NCI-H446 (cell line): ENCODE results near the gene TMEM255B.

Source experiments
- DNase-seq, 2 experiments: peaks; one replicate each; lab custom pipeline; 2025; lab: John Stamatoyannopoulos, UW

TMEM255B gene

GRCh38 chr13:113768018-113768905 lies 9.2 kb downstream of the TMEM255B start:
- DNase-seq: no peak

DNA sequence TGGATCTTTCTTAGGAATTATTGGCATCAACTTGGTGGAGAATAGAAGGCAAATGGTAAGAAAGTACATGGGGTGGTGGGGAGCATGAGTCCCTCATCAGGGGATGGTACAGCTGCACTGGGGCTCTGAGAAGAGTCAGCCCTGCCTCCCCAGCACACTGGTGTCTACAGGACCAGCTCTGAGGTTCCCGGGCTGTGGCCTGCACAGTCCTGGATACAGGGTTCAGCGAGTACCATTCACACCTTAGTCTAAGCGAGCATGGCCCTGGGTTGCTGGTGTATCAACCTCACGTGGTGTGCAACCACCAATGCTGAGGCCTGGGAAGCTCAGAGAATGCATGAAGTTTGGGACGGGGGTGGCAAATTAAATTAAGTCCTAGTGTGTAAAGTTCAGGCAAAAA lies 10.1 kb downstream of the TMEM255B start:
- DNase-seq: no peak

DNA sequence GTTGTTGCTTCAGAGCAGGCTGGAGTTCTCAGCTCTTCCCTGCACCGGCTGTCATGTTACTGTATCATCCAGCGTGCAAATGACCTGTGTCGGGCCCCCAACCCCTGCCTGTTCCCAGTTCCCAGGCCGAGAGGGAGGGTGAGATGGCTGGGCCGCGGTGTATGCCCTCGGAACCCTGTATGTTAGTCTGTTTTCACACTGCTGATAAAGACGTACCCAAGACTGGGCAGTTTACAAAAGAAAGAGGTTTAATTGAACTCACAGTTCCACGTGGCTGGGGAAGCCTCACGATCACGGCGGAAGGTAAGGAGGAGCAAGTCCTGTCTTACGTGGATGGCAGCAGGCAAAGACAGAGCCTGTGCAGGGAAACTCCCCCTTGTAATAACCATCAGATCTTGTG lies 10.9 kb downstream of the TMEM255B start:
- DNase-seq: no peak

DNA sequence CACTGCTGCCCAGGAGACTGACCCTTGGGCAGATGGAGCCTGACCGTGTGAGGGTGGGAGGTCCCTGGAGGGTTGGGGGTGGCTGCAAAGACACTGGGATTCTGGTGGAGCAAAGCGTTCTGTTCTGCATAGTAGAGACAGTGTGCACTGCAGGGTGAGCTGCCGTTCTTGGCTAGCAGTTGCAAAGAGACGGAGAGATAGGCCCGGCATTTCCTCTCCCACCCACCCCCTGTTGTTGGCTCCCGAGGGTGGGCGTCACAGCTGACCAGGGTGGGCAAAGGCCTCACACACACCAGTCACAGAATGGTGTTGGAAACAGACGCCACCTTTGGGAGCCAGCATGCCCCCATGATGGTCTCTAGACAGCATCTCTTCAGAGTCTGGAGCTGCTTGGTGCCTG lies 11.4 kb downstream of the TMEM255B start:
- no peak for DNase-seq

DNA sequence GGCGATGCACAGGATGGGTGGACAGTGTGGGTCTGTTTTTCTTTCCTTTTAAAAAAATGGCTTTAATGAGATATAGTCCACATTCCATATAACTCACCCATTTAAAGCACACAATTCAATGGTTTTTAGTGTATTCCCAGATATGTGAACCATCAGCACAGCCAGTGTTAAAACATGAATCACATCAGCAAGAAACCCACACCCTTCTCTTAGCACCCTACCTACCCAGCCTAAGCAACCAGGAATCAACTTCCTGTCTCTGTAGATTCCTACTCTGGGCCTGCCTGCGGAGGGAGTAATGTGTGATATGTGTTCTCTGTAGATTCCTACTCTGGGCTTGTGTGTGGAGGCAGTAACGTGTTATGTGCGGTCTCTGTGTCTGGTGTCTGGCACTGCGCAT lies 11.9 kb downstream of the TMEM255B start:
- DNase-seq: no peak

DNA sequence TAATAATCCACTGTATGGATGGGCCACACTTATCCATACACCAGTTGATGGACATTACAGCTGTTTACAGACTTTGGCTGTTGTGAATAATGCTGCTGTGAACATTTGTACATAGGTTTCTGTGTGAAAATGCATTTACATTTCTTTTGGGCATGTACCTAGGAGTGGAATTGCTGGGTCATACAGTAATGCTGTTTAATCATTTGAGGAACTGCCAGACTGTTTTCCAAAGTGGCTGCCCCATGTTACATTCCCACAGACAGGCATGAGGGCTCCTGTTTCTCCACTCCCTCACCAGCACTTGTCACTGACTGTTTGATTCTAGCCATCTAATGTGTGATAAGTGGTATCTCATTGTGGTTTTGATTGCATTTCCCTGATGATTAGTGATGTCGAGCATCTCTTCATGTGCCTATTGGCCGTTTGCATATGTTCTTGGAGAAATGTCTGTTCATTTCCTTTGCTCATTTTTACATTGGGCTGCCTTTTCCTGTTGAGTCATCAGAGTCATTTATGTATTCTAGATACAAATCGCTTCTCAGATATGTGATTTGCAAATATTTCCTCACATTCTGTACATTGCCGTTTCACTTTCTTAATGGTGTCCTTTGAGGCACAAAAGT lies 12.8 kb downstream of the TMEM255B start:
- DNase-seq: no peak

GRCh38 chr13:113774177-113775107 lies 15.4 kb downstream of the TMEM255B start:
- no peak for DNase-seq

- DNase-seq: no peak
Measured at GRCh38 chr13:113775451-113776145, 16.6 kb downstream of the TMEM255B start.

GRCh38 chr13:113776231-113777125 lies 17.5 kb downstream of the TMEM255B start:
- DNase-seq: no peak

DNA sequence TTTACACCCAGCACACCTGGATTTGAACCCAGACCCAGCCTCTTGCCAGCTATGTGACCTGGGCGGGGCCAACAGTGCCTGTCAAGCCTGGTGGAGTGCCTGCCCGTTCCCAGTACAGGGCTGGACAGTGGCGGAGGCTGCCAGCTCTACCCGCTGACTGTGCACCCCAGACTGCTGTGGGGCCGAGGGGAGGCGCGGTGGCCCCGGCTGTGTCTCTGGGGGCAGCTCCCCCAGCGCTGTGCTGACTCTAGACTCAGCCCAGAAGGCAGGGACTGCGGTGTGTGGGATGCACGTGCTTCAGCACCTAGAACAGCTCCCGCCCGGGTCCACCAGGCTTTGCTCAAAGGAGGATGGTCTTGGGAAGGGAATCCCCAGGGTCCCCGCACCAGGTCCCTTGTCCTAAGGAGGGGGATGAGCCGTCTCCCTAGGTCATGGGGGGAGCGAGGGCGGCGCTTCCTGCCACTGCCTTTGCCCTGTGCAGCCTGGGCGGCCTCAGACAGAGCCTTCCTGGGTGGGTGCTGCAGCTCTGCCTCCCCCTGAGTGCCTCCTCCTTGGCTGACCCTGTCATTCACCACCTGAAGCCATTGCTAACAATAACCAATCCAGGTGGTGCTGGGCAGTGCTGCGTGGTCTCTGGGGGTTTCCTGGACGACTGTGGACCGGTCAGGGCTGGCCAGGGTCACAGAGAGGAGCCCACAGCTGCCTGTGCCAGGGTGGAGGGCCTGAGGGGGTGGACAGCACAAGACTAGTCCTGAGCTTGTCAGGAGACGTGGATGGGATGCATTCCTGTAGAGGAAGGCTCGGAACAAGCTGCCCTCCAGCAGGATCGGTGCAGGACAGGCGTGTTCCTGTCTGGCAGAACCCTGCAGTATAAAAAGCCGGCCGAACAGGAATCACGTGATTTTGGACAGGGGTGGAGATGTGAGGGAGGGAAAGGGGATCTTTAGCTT lies 18.6 kb downstream of the TMEM255B start:
- DNase-seq: no peak

DNA sequence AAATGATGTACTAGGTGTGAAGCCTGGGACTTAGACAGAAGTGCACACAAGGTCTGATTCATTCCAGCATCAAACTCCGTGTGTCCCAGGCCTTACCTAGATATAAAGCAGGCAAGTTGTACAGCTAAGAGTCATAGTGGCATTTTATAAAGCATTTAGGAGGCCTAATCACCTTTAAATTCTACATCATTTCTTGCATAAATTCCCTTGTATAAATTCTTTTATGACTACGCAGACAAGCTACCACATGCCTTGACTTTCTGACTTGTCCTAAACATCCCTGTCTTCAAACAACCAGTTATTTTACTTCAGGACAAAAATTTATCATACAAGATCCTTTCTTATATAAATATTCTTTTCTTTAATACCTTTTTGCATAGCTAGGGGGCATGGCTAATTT lies 22.5 kb downstream of the TMEM255B start:
- no peak for DNase-seq

GRCh38 chr13:113782472-113782871 lies 23.4 kb downstream of the TMEM255B start:
- no peak for DNase-seq

GRCh38 chr13:113783200-113783881 lies 24.3 kb downstream of the TMEM255B start:
- DNase-seq: no peak

GRCh38 chr13:113783966-113784644 lies 25.1 kb downstream of the TMEM255B start:
- DNase-seq: no peak

GRCh38 chr13:113784645-113785024 lies 25.6 kb downstream of the TMEM255B start:
- no peak for DNase-seq

GRCh38 chr13:113785051-113786010 lies 26.3 kb downstream of the TMEM255B start:
- DNase-seq: no peak

- no peak for DNase-seq
Measured at GRCh38 chr13:113786262-113786841, 27.3 kb downstream of the TMEM255B start.
